Neural cell (in vitro differentiated cells): ENCODE data around the gene MAPK7.

ENCODE experiments used
- CTCF ChIP-seq: fragments of 450-650 bp; IDR thresholded peaks from 2 replicates; pipeline ENCODE4 v1.5.1; 2014; ENCODE audit warnings: antibody characterized with exemption, mild to moderate bottlenecking, moderate library complexity; ENCODE audit not compliant: poor library complexity, severe bottlenecking
- EP300 ChIP-seq: fragments of 450-650 bp; conservative IDR thresholded peaks from 2 replicates; pipeline ENCODE4 v1.6.1; 2014; ENCODE audit warnings: antibody characterized with exemption, mild to moderate bottlenecking, moderate library complexity; ENCODE audit not compliant: poor library complexity, severe bottlenecking
- EZH2 ChIP-seq: fragments of 200-600, 300-800 bp; shearing (Covaris generic), sonication (generic); IDR thresholded peaks from 2 replicates; pipeline ENCODE4 v1.6.1; 2014; ENCODE audit warnings: antibody characterized with exemption, low read length, borderline replicate concordance, mild to moderate bottlenecking; ENCODE audit not compliant: insufficient read depth, poor library complexity, severe bottlenecking
- MXI1 ChIP-seq: fragments of 450-650 bp; conservative IDR thresholded peaks from 2 replicates; pipeline ENCODE4 v1.6.1; 2014; ENCODE audit warnings: antibody characterized with exemption, mild to moderate bottlenecking; ENCODE audit not compliant: poor library complexity, severe bottlenecking
- POLR2AphosphoS5 ChIP-seq: IDR thresholded peaks from 2 replicates; pipeline ENCODE4 v1.6.1; 2012
- RAD21 ChIP-seq: fragments of 450-650 bp; conservative IDR thresholded peaks from 2 replicates; pipeline ENCODE4 v1.6.1; 2014; ENCODE audit warnings: antibody characterized with exemption, mild to moderate bottlenecking, moderate library complexity
- SMC3 ChIP-seq: fragments of 450-650 bp; conservative IDR thresholded peaks from 2 replicates; pipeline ENCODE4 v1.6.1; 2014; ENCODE audit warnings: antibody characterized with exemption, mild to moderate bottlenecking, moderate library complexity; ENCODE audit not compliant: poor library complexity
- TF ChIP-seq, protein P1 (sequence below): IDR thresholded peaks from 2 replicates; pipeline ENCODE4 v1.6.1; 2012; ENCODE audit warnings: borderline replicate concordance

DNA sequence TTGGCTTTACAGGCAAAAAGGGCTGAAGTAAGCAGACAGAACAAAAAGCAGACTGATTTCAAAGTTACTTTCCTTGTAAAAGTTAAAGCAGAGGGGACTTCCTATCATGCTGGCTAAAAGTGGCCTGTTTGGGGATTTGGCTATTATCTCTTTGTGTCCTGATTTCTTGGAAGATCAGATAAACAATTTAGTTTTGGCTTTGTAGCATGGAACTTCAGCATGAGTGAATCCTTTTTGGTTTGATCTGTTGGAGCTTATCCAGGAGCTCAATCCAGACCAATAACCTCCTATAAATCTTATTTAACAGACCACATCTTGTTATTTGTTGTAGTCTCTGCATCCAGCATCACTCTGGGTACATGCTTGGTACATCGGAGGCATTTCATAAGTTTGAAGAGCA, 23.9 kb downstream of the MAPK7 start:
- TF ChIP-seq CTCF (no peak), SMC3 (no peak), POLR2AphosphoS5 (no peak), EZH2 (no peak), EP300 (no peak), RAD21 (no peak), MXI1 (no peak)
- TF ChIP-seq, protein P1, sequence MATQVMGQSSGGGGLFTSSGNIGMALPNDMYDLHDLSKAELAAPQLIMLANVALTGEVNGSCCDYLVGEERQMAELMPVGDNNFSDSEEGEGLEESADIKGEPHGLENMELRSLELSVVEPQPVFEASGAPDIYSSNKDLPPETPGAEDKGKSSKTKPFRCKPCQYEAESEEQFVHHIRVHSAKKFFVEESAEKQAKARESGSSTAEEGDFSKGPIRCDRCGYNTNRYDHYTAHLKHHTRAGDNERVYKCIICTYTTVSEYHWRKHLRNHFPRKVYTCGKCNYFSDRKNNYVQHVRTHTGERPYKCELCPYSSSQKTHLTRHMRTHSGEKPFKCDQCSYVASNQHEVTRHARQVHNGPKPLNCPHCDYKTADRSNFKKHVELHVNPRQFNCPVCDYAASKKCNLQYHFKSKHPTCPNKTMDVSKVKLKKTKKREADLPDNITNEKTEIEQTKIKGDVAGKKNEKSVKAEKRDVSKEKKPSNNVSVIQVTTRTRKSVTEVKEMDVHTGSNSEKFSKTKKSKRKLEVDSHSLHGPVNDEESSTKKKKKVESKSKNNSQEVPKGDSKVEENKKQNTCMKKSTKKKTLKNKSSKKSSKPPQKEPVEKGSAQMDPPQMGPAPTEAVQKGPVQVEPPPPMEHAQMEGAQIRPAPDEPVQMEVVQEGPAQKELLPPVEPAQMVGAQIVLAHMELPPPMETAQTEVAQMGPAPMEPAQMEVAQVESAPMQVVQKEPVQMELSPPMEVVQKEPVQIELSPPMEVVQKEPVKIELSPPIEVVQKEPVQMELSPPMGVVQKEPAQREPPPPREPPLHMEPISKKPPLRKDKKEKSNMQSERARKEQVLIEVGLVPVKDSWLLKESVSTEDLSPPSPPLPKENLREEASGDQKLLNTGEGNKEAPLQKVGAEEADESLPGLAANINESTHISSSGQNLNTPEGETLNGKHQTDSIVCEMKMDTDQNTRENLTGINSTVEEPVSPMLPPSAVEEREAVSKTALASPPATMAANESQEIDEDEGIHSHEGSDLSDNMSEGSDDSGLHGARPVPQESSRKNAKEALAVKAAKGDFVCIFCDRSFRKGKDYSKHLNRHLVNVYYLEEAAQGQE: no peak
